GM19240 (cell line): ENCODE results near the gene KCNH1.
"Not testable (repeated sequence)": the region's sequence is repeated elsewhere in the genome, so short reads cannot be mapped to it uniquely, and the experiment has no call there.

Experiments
- DNase-seq: peaks from one replicate; pipeline ENCODE4 v3.0.0; 2011; ENCODE audit warnings: low spot score; ENCODE audit not compliant: insufficient read length

Gene KCNH1

DNA sequence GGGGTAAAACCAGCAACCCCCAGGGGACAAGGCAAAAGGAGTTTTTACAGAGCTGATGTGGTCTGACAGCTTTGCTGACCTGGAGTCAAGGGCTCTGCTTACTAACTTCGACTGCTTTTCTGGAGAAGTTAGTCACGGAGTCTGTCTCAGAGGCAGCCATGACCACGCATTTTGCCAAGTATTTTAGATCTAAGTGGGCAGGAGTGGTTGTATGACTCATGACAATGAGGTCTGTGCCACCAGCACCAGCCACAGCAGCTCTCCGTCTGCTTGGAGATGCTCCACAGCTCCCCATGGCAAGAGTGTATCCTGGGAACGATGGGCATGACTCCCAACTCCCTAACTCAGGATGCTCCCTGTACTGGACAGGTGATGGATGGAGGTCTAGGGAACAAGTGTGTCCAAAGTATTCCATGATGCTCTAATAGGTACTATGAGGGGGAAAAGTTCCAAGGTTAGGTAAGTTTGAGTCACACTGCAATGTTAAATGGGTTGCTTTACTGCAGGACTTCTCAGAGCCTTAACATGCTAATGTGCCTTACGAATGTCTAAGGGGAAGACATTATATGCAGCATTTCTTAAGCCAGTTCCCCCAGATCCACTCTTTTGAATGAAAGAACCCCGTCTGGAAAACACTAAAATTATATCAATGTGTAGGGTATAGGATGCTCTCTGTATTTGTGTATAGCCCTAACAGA lies 446.2 kb downstream of the KCNH1 start:
- no peak for DNase-seq

- DNase-seq = no peak
These were observed 447.1 kb downstream of the KCNH1 start for GRCh38 chr1:210686841-210687240.

- no peak for DNase-seq
These were observed 448.7 kb downstream of the KCNH1 start for GRCh38 chr1:210685295-210685650.

GRCh38 chr1:210684466-210685294 lies 449.3 kb downstream of the KCNH1 start:
- peak; percentile 13 for DNase-seq

DNA sequence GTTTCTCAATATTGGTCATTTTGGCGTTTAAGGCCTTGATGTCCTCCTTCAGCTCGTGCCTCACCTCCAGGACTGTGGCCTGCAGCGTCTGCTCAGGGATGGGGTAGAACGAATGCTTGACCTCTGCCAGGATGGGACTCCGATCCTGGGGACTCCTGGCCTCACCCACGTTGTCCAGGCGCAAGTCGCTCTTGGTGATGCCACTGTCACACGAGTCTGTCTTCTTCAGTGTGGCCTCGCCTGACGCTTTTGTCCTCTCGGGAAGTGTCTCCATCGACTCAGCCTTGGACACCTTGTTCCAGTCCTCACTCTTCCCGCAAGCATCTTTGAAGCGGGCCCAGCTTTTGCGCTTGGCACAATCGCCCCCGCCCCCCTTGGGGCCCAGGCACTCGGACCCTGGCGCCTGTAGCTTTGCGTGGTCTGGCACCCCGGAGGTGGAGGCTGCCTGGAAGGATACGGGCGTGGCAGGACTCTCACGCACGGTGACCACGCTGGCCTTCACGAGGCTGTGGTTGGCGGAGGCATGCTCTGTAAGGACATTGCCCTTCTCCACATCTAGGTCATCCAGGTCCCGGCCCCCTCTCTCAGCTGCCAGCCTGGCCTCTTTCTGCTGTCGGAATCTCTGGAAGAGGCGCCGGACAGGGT lies 450.4 kb downstream of the KCNH1 start:
- no peak for DNase-seq

DNA sequence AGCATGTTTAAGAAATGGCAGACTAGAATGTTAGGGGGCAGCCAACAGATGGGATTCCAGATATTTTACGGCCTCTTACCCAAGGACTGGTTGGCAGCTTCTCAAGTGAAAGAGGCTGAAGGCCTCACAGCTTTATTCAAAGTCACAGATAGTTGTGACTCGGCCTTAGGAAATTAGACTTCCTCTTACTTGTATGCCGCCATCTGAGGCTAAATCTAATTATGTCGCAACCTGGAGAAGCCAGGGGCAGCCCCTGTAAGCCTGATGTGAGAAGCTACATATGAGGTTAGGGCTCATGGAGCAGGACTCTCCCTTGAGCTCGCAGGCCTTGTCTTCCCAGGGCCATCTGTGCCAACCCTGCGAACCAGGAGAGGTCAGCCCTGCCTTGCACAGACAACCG lies 452.8 kb downstream of the KCNH1 start:
- DNase-seq = no peak

DNA sequence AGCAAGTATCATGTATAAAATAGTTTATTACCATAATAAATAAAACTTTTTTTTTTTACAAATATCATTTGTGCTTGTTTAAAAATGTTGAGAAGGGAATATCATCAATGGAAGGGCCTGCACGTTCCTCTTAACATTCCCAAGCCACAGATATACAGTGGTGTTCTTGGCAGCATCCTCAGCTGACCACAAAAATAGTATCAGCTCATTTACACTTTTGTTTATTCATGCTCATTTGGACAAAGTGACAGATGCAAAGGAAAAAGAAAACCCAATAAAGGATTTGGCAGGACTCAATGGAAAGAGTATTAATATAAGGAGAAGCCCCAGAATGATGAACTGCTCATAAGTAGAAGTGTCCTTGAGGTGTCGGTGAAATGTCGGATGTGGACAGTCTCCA lies 455.6 kb downstream of the KCNH1 start:
- no peak for DNase-seq

DNA sequence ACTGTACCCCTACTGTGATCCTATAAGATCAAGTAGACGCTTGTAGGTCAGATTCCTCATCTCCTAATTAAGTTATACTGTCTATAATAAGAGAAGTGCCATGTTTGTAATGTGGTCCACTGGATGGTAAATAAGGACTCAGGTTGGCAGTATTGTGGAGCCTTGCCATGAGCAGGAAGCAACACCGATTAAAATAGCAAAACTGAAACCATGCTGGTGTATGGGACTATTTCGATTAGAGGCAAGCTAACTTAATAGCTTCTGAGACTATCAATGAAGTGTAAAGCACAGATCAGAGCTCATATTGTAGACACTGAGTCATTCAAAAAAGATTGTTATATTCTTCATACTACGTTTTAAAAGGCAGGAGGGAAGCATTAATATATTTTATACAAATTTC lies 456.4 kb downstream of the KCNH1 start:
- no peak for DNase-seq

GRCh38 chr1:210676539-210676938 lies 457.4 kb downstream of the KCNH1 start:
- no peak for DNase-seq

DNA sequence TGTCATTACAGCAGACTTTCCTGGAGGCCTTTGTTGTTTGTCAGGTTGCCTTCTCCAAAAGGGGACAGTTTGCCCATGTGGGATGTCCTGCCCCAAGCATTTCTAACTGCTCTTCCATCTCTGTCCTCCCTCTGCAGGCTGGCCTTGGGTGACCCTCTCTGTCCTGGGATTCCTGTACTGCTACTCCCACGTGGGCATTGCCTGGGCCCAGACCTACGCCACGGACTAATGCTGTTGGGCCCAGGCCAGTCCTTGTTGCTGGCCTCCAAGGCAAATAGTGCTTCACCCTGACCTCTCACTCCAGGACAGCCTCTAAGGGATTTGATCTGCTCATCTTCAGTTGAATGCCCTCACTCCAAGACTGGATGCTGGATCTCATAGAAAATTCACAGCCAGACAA lies 459.8 kb downstream of the KCNH1 start:
- no peak for DNase-seq

DNA sequence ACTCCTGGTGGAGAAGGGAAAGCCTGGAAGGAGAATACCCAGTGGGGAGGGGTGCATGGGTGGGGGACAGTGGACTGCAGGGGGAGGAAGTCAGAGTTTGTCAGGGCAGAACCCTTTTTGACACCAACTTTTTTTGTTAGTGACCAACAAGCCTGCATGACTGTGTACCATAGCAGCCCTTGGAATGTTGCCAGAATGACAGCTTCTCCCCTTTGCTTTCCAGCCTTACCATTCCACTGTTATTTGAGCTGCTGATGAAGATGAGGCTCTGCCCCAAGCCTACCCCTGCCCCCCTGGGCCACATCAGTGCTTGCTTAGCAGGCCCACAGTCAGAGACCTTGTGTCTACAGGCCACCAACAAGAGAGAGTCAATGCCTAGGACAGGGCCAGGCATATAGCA lies 464.0 kb downstream of the KCNH1 start:
- DNase-seq = no peak

GRCh38 chr1:210663730-210664573 lies 470.0 kb downstream of the KCNH1 start:
- no peak for DNase-seq

GRCh38 chr1:210662291-210663050 lies 471.5 kb downstream of the KCNH1 start:
- no peak for DNase-seq

GRCh38 chr1:210661520-210661919 lies 472.4 kb downstream of the KCNH1 start:
- DNase-seq = not testable (repeated sequence)

DNA sequence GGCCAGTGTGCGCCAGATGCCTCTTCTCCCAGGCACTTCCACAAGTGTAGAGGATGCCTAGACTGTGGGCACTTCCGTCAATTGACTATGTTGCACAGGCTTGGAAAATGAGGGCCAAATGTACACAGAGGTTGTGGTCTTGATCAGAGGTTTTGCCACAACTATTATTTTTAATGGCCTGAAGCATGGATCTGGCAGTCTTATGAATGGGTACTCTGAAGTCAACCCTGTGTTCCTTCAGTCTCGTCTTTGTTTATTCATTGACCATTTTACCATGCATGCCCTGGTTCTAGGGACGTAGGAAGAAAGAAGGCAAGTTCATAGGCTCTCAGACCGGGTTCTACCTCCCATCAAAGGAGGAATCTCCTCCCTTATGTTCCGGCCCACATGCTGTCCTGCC lies 476.1 kb downstream of the KCNH1 start:
- no peak for DNase-seq

DNA sequence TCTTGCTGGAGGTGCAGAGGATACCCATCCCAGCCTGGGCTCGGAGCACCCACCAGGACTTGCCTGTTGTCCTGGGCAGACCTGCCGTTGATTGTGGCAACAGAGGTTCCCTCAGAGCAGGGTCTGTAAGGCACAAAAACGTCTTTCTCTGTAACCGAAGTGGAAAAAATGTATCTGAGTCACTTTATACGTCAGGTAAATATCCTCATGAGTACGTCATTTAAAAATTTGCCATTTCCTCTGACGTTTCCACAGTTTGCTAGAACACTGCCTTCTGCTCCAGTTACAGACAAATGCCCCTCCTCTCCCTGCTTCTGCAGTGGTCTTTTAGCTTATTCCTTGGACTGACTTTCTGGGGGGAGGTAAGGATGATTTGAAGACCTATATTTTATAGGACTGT lies 478.4 kb downstream of the KCNH1 start:
- no peak for DNase-seq

- DNase-seq = no peak
These were observed 479.6 kb downstream of the KCNH1 start for GRCh38 chr1:210654176-210654981.

- no peak for DNase-seq
These were observed 480.2 kb downstream of the KCNH1 start for GRCh38 chr1:210653771-210654170.

- no peak for DNase-seq
These were observed 481.5 kb downstream of the KCNH1 start for GRCh38 chr1:210652329-210652954.

- no peak for DNase-seq
These were observed 483.5 kb downstream of the KCNH1 start for GRCh38 chr1:210650403-210650802.
